ENCODE data around the gene MED12.
"Not testable (repeated sequence)": the region's sequence is repeated elsewhere in the genome, so short reads cannot be mapped to it uniquely, and the experiment has no call there.

Gene MED12

GRCh38 chrX:71177327-71177726 lies 58.9 kb downstream of the MED12 start:
- WGBS, 2 donors (ENCODE audit: extremely low coverage in 2 of 2, insufficient read length in 2 of 2, insufficient replicate concordance in 1 of 2) = no CpG with 5 or more reads among the region's 3 CpGs
- Histone ChIP-seq H2BK5ac (ENCODE audit: low read length) (no peak overlapping the region), H2AFZ (ENCODE audit: low read length) (no peak overlapping the region), H3K4me1 (ENCODE audit: control insufficient read depth in 2 of 2, insufficient read depth in 1 of 2, low read depth in 1 of 2, low read length in 2 of 2) (peaks cover 0 to 3% of the 10 kb centered on the region in 2 donors), H3K9ac (ENCODE audit: low read depth, low read length, poor library complexity) (no peak overlapping the region), H3K18ac (ENCODE audit: low read length) (no peak overlapping the region), H2BK120ac (ENCODE audit: low read depth, low read length) (no peak overlapping the region), H2BK12ac (ENCODE audit: low read length) (no peak overlapping the region), H3K9me3 (replicated peaks in 1 of 2; ENCODE audit: control insufficient read depth in 2 of 2, insufficient read depth in 1 of 2, low read depth in 1 of 2, low read length in 2 of 2) (no peaks in the 10 kb centered on the region), H2AK5ac (ENCODE audit: low read depth, low read length) (no peak overlapping the region), H4K8ac (ENCODE audit: low read depth, low read length) (no peak overlapping the region), H3K4ac (ENCODE audit: low read length) (no peak overlapping the region), H3K4me3 (ENCODE audit: low read length in 2 of 2) (no peak overlapping the region), H3K4me2 (ENCODE audit: insufficient read depth, low read length, poor library complexity, severe bottlenecking) (no peak overlapping the region), H4K91ac (ENCODE audit: low read depth, low read length, poor library complexity) (no peak overlapping the region), H3K79me1 (ENCODE audit: low read depth, low read length) (no peaks in the 10 kb centered on the region), H3K36me3 (replicated peaks in 1 of 2; ENCODE audit: control insufficient read depth in 2 of 2, insufficient read depth in 2 of 2, low read length in 2 of 2) (no peaks in the 10 kb centered on the region), H3K27me3 (ENCODE audit: control insufficient read depth in 3 of 3, insufficient read depth in 3 of 3, low read depth in 1 of 3, low read length in 3 of 3) (no peaks in the 10 kb centered on the region), H3K14ac (ENCODE audit: low read length) (no peak overlapping the region), H3K27ac (replicated peaks; ENCODE audit: low read length) (no peak overlapping the region), H3K23ac (ENCODE audit: low read depth, low read length, poor library complexity) (no peak overlapping the region), H2BK15ac (ENCODE audit: low read length) (no peak overlapping the region)
- DNase-seq (ENCODE audit: low spot score) = no peak

GRCh38 chrX:71178908-71179307 lies 60.5 kb downstream of the MED12 start:
- H2BK5ac ChIP-seq (ENCODE audit: low read length) = no peak overlapping the region
- H4K91ac ChIP-seq (ENCODE audit: low read depth, low read length, poor library complexity) = no peak overlapping the region
- H3K4ac ChIP-seq (ENCODE audit: low read length) = no peak overlapping the region
- no peak overlapping the region for H3K9ac ChIP-seq (ENCODE audit: low read depth, low read length, poor library complexity)
- no peak overlapping the region for H3K27ac ChIP-seq (replicated peaks; ENCODE audit: low read length)
- H2BK12ac ChIP-seq (ENCODE audit: low read length) = no peak overlapping the region
- no peaks in the 10 kb centered on the region for H3K9me3 ChIP-seq (replicated peaks in 1 of 2; ENCODE audit: control insufficient read depth in 2 of 2, insufficient read depth in 1 of 2, low read depth in 1 of 2, low read length in 2 of 2)
- H2AK5ac ChIP-seq (ENCODE audit: low read depth, low read length) = no peak overlapping the region
- H3K4me3 ChIP-seq (ENCODE audit: low read length in 2 of 2) = no peak overlapping the region
- no peak overlapping the region for H3K23ac ChIP-seq (ENCODE audit: low read depth, low read length, poor library complexity)
- H2AFZ ChIP-seq (ENCODE audit: low read length) = no peak overlapping the region
- H2BK120ac ChIP-seq (ENCODE audit: low read depth, low read length) = no peak overlapping the region
- peak; percentile 44 for DNase-seq (ENCODE audit: low spot score)
- no peaks in the 10 kb centered on the region for H3K36me3 ChIP-seq (replicated peaks in 1 of 2; ENCODE audit: control insufficient read depth in 2 of 2, insufficient read depth in 2 of 2, low read length in 2 of 2)
- no peak overlapping the region for H2BK15ac ChIP-seq (ENCODE audit: low read length)
- H3K18ac ChIP-seq (ENCODE audit: low read length) = no peak overlapping the region
- WGBS, 2 donors (ENCODE audit: extremely low coverage in 2 of 2, insufficient read length in 2 of 2, insufficient replicate concordance in 1 of 2) = no CpG with 5 or more reads among the region's 4 CpGs
- no peaks in the 10 kb centered on the region for H3K79me1 ChIP-seq (ENCODE audit: low read depth, low read length)
- no peak overlapping the region for H4K8ac ChIP-seq (ENCODE audit: low read depth, low read length)
- no peaks in the 10 kb centered on the region for H3K27me3 ChIP-seq (ENCODE audit: control insufficient read depth in 3 of 3, insufficient read depth in 3 of 3, low read depth in 1 of 3, low read length in 3 of 3)
- H3K4me1 ChIP-seq (ENCODE audit: control insufficient read depth in 2 of 2, insufficient read depth in 1 of 2, low read depth in 1 of 2, low read length in 2 of 2) = peaks cover 7 to 8% of the 10 kb centered on the region in 2 donors
- H3K14ac ChIP-seq (ENCODE audit: low read length) = no peak overlapping the region
- H3K4me2 ChIP-seq (ENCODE audit: insufficient read depth, low read length, poor library complexity, severe bottlenecking) = no peak overlapping the region

GRCh38 chrX:71180579-71181265 lies 62.3 kb downstream of the MED12 start:
- H3K4me3 ChIP-seq (ENCODE audit: low read length in 2 of 2); H3K9me3 ChIP-seq (replicated peaks in 1 of 2; ENCODE audit: control insufficient read depth in 2 of 2, insufficient read depth in 1 of 2, low read depth in 1 of 2, low read length in 2 of 2); H2BK5ac ChIP-seq (ENCODE audit: low read length); H2BK120ac ChIP-seq (ENCODE audit: low read depth, low read length); H3K4ac ChIP-seq (ENCODE audit: low read length); H4K91ac ChIP-seq (ENCODE audit: low read depth, low read length, poor library complexity); H2AFZ ChIP-seq (ENCODE audit: low read length); H3K14ac ChIP-seq (ENCODE audit: low read length); H2BK12ac ChIP-seq (ENCODE audit: low read length); H3K18ac ChIP-seq (ENCODE audit: low read length); DNase-seq (ENCODE audit: low spot score); H3K23ac ChIP-seq (ENCODE audit: low read depth, low read length, poor library complexity); H3K36me3 ChIP-seq (replicated peaks in 1 of 2; ENCODE audit: control insufficient read depth in 2 of 2, insufficient read depth in 2 of 2, low read length in 2 of 2); H2AK5ac ChIP-seq (ENCODE audit: low read depth, low read length); H3K4me2 ChIP-seq (ENCODE audit: insufficient read depth, low read length, poor library complexity, severe bottlenecking); H4K8ac ChIP-seq (ENCODE audit: low read depth, low read length); H3K79me1 ChIP-seq (ENCODE audit: low read depth, low read length); H3K27me3 ChIP-seq (ENCODE audit: control insufficient read depth in 3 of 3, insufficient read depth in 3 of 3, low read depth in 1 of 3, low read length in 3 of 3); H2BK15ac ChIP-seq (ENCODE audit: low read length); H3K9ac ChIP-seq (ENCODE audit: low read depth, low read length, poor library complexity); H3K27ac ChIP-seq (replicated peaks; ENCODE audit: low read length): not testable (repeated sequence)
- H3K4me1 ChIP-seq (ENCODE audit: control insufficient read depth in 2 of 2, insufficient read depth in 1 of 2, low read depth in 1 of 2, low read length in 2 of 2) = peaks cover 10 to 11% of the 10 kb centered on the region in 2 donors
- WGBS, 2 donors (ENCODE audit: extremely low coverage in 2 of 2, insufficient read length in 2 of 2, insufficient replicate concordance in 1 of 2) = no CpG with 5 or more reads among the region's 9 CpGs

GRCh38 chrX:71181558-71181909 lies 63.1 kb downstream of the MED12 start:
- no peak overlapping the region for H4K91ac ChIP-seq (ENCODE audit: low read depth, low read length, poor library complexity)
- H3K23ac ChIP-seq (ENCODE audit: low read depth, low read length, poor library complexity) = no peak overlapping the region
- H3K36me3 ChIP-seq (replicated peaks in 1 of 2; ENCODE audit: control insufficient read depth in 2 of 2, insufficient read depth in 2 of 2, low read length in 2 of 2) = no peaks in the 10 kb centered on the region
- no peak overlapping the region for H2AK5ac ChIP-seq (ENCODE audit: low read depth, low read length)
- peak overlapping the region; percentile 90 for H3K27ac ChIP-seq (replicated peaks; ENCODE audit: low read length)
- H3K9me3 ChIP-seq (replicated peaks in 1 of 2; ENCODE audit: control insufficient read depth in 2 of 2, insufficient read depth in 1 of 2, low read depth in 1 of 2, low read length in 2 of 2) = no peaks in the 10 kb centered on the region
- WGBS, 2 donors (ENCODE audit: extremely low coverage in 2 of 2, insufficient read length in 2 of 2, insufficient replicate concordance in 1 of 2) = no CpG with 5 or more reads among the region's 10 CpGs
- no peak overlapping the region for H2BK120ac ChIP-seq (ENCODE audit: low read depth, low read length)
- peak overlapping the region; percentile 31 for H3K4me2 ChIP-seq (ENCODE audit: insufficient read depth, low read length, poor library complexity, severe bottlenecking)
- H2AFZ ChIP-seq (ENCODE audit: low read length) = peak overlapping the region; percentile 36
- no peak overlapping the region for H3K9ac ChIP-seq (ENCODE audit: low read depth, low read length, poor library complexity)
- DNase-seq (ENCODE audit: low spot score) = no peak
- no peak overlapping the region for H4K8ac ChIP-seq (ENCODE audit: low read depth, low read length)
- peaks cover 10 to 11% of the 10 kb centered on the region in 2 donors for H3K4me1 ChIP-seq (ENCODE audit: control insufficient read depth in 2 of 2, insufficient read depth in 1 of 2, low read depth in 1 of 2, low read length in 2 of 2)
- no peak overlapping the region for H2BK5ac ChIP-seq (ENCODE audit: low read length)
- H3K14ac ChIP-seq (ENCODE audit: low read length) = no peak overlapping the region
- H3K18ac ChIP-seq (ENCODE audit: low read length) = peak overlapping the region; percentile 71
- H3K27me3 ChIP-seq (ENCODE audit: control insufficient read depth in 3 of 3, insufficient read depth in 3 of 3, low read depth in 1 of 3, low read length in 3 of 3) = no peaks in the 10 kb centered on the region
- H3K4me3 ChIP-seq (ENCODE audit: low read length in 2 of 2) = peak overlapping the region; percentile 41 to 74
- no peak overlapping the region for H3K4ac ChIP-seq (ENCODE audit: low read length)
- H2BK12ac ChIP-seq (ENCODE audit: low read length) = no peak overlapping the region
- no peaks in the 10 kb centered on the region for H3K79me1 ChIP-seq (ENCODE audit: low read depth, low read length)
- no peak overlapping the region for H2BK15ac ChIP-seq (ENCODE audit: low read length)
